Peyer's patch (tissue), 4 donors: ENCODE results near the gene RAPGEF2.

ENCODE experiments used
- POLR2A ChIP-seq, 2 donors: fragments of 450-650 bp; IDR thresholded peaks; one replicate each; pipeline ENCODE4 v1.5.1; 2017; ENCODE audit warnings: antibody characterized with exemption in 2 of 2, mild to moderate bottlenecking in 2 of 2, moderate library complexity in 2 of 2
- TF ChIP-seq, protein P1 (sequence below), 6 experiments: fragments of 450-650 bp in 4 of 6; fragments of 200-600 bp in 2 of 6; sonication (generic) in 1 of 6; IDR thresholded peaks; one replicate each; pipeline ENCODE4 v1.5.1; 2017 to 2019; ENCODE audit warnings: antibody characterized with exemption in 6 of 6, mild to moderate bottlenecking in 3 of 6, moderate library complexity in 1 of 6

DNA sequence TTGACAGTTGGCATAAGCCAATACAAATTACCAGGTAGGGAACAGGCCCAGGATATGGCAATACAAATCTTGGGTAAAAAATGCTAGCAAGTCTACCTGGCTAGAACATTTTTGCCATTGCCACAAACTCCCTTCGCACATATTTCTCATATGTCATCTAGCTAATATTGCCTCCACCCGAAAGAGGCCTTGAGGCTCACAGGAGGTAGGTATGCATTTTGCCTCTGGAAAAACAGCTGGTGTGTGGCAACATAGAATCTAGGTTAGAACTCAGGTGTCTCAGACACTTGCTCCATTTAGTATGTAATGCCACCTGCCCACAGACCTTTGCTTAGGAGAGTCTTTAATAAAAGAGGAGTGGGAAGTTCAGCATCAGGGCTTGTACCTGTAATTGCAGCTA, 16.3 kb upstream of the RAPGEF2 start:
- no peak for TF ChIP-seq POLR2A (IDR thresholded peaks at IDR 0.05)
- TF ChIP-seq, protein P1, sequence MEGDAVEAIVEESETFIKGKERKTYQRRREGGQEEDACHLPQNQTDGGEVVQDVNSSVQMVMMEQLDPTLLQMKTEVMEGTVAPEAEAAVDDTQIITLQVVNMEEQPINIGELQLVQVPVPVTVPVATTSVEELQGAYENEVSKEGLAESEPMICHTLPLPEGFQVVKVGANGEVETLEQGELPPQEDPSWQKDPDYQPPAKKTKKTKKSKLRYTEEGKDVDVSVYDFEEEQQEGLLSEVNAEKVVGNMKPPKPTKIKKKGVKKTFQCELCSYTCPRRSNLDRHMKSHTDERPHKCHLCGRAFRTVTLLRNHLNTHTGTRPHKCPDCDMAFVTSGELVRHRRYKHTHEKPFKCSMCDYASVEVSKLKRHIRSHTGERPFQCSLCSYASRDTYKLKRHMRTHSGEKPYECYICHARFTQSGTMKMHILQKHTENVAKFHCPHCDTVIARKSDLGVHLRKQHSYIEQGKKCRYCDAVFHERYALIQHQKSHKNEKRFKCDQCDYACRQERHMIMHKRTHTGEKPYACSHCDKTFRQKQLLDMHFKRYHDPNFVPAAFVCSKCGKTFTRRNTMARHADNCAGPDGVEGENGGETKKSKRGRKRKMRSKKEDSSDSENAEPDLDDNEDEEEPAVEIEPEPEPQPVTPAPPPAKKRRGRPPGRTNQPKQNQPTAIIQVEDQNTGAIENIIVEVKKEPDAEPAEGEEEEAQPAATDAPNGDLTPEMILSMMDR (IDR thresholded peaks at IDR 0.05), result no peak
